Keratinocyte (primary cell): ENCODE results near the gene OPTC. TPM values are rescaled to one million over a fixed set of nuclear protein-coding genes. Genes with fewer than 3 reads are reported as not detected.

Experiments used
- DNase-seq: peaks from one replicate; pipeline ENCODE4 v3.0.0-alpha.2; 2011; ENCODE audit warnings: low read depth, missing footprints, low spot score
- FAIRE-seq: peaks from 2 replicates; lab custom pipeline; 2011; peaks lifted over from hg19 to GRCh38; lab: Jason Lieb, UNC
- H2AFZ ChIP-seq: 2 replicates; pipeline ENCODE4 v1.6.0; 2012; ENCODE audit warnings: low read length, control low read depth, inconsistent platforms; ENCODE audit not compliant: control insufficient read depth
- H3K27ac ChIP-seq: 2 replicates; pipeline ENCODE4 v1.5.1; 2011; ENCODE audit warnings: low read length; ENCODE audit not compliant: control insufficient read depth, insufficient read depth
- H3K27me3 ChIP-seq: 3 replicates; pipeline ENCODE4 v1.6.0; 2011; ENCODE audit warnings: low read length; ENCODE audit not compliant: control insufficient read depth, insufficient read depth; ENCODE audit errors: extremely low read depth
- H3K36me3 ChIP-seq, 2 experiments: 2 replicates in 1 of 2; 3 replicates in 1 of 2; pipeline ENCODE4 v1.5.1; 2011; ENCODE audit warnings: low read length in 2 of 2, mild to moderate bottlenecking in 1 of 2; ENCODE audit not compliant: control insufficient read depth in 2 of 2, insufficient read depth in 2 of 2; ENCODE audit errors: extremely low read depth in 1 of 2
- H3K4me1 ChIP-seq: 3 replicates; pipeline ENCODE4 v1.5.1; 2011; ENCODE audit warnings: low read length; ENCODE audit not compliant: control insufficient read depth, insufficient read depth; ENCODE audit errors: extremely low read depth
- H3K4me2 ChIP-seq: 3 replicates; pipeline ENCODE4 v1.6.0; 2011; ENCODE audit warnings: low read depth, low read length; ENCODE audit not compliant: control insufficient read depth, insufficient read depth; ENCODE audit errors: extremely low read depth
- H3K4me3 ChIP-seq, 3 experiments: fragments of 200-600 bp in 1 of 3; sonication (generic) in 1 of 3; 2 replicates in 2 of 3; 3 replicates in 1 of 3; pipeline ENCODE4 v1.5.1; 2011 to 2016; ENCODE audit warnings: low read length in 3 of 3, mild to moderate bottlenecking in 3 of 3, control low read depth in 2 of 3, inconsistent platforms in 1 of 3, low read depth in 1 of 3, mixed read lengths in 1 of 3, mixed run types in 1 of 3, moderate library complexity in 1 of 3; ENCODE audit not compliant: control insufficient read depth in 2 of 3, insufficient read depth in 2 of 3; ENCODE audit errors: extremely low read depth in 1 of 3
- H3K79me2 ChIP-seq: 2 replicates; pipeline ENCODE4 v1.6.0; 2012; ENCODE audit warnings: low read length; ENCODE audit not compliant: control insufficient read depth, insufficient read depth
- H3K9ac ChIP-seq: 3 replicates; pipeline ENCODE4 v1.6.0; 2011; ENCODE audit warnings: low read length; ENCODE audit not compliant: control insufficient read depth, insufficient read depth; ENCODE audit errors: extremely low read depth
- H3K9me1 ChIP-seq: 3 replicates; pipeline ENCODE4 v1.6.0; 2011; ENCODE audit warnings: low read length; ENCODE audit not compliant: control insufficient read depth, insufficient read depth; ENCODE audit errors: extremely low read depth
- H3K9me3 ChIP-seq: 2 replicates; pipeline ENCODE4 v1.5.1; 2012; ENCODE audit warnings: low read depth, low read length; ENCODE audit not compliant: control insufficient read depth
- H4K20me1 ChIP-seq: 3 replicates; pipeline ENCODE4 v1.6.0; 2011; ENCODE audit warnings: low read length; ENCODE audit not compliant: control insufficient read depth, insufficient read depth; ENCODE audit errors: extremely low read depth
- CTCF ChIP-seq, 3 experiments: IDR thresholded peaks in 1 of 3; conservative IDR thresholded peaks in 1 of 3; optimal IDR thresholded peaks in 1 of 3; 2 replicates in 2 of 3; 3 replicates in 1 of 3; pipeline versions ENCODE3 to v1.5.1; 2011; ENCODE audit warnings: low read length in 3 of 3, mild to moderate bottlenecking in 3 of 3, moderate library complexity in 2 of 3, control low read depth in 1 of 3, inconsistent platforms in 1 of 3; ENCODE audit not compliant: insufficient read depth in 2 of 3; ENCODE audit errors: extremely low read depth in 1 of 3
- EZH2 ChIP-seq: IDR thresholded peaks from one replicate; pipeline ENCODE4 v1.6.1; 2012; ENCODE audit warnings: inconsistent platforms, mild to moderate bottlenecking, low read length, moderate library complexity
- dilution Hi-C: fragments of 300-500 bp; cut with MboI; formaldehyde crosslinking; loops from one replicate; pipeline ENCODE4 v1.7.0; 2020; ENCODE audit warnings: low sequenced_read_pairs; ENCODE audit not compliant: extremely low pct_ligation_motif_present
- polyA plus RNA-seq, 5 experiments: library from polyadenylated mRNA; depleted of rRNA in 3 of 5; stranded (reverse) in 3 of 5; stranded (forward) in 1 of 5; unstranded in 1 of 5; fragments of >200 nt; gene quantifications; 1 replicate in 1 of 5; 2 replicates in 3 of 5; 3 replicates in 1 of 5; pipeline versions ENCODE4 v1.2.1 to v1.2.3, GENCODE V29; 2011 to 2012; ENCODE audit warnings: missing spikeins in 2 of 5, low read depth in 1 of 5, low replicate concordance in 1 of 5

Gene OPTC
- polyA plus RNA-seq, 1 donor (not counting 4 experiments of a cell fraction or from before 2014, with no cell fraction given), result not detected

- H3K36me3 ChIP-seq, result no peaks in the 10 kb centered on the region
- DNase-seq (no peak), FAIRE-seq (no peak)
- no peaks in the 10 kb centered on the region for H3K79me2 ChIP-seq
- no peak overlapping the region for H3K9ac ChIP-seq
- no peaks in the 10 kb centered on the region for H4K20me1 ChIP-seq
- dilution Hi-C loops, result no loop called here
- no peak overlapping the region for H3K4me2 ChIP-seq
- TF ChIP-seq CTCF (optimal IDR thresholded peaks at IDR 0.05 in 1 of 3, IDR thresholded peaks at IDR 0.05 in 1 of 3, conservative IDR thresholded peaks at IDR 0.05 in 1 of 3; ENCODE audit: extremely low read depth in 1 of 3, insufficient read depth in 2 of 3, low read length in 3 of 3), result no peak
- TF ChIP-seq EZH2, result no peak
- H3K4me1 ChIP-seq, result peaks cover 14% of the 10 kb centered on the region
- no peak overlapping the region for H3K4me3 ChIP-seq
- no peaks in the 10 kb centered on the region for H3K9me1 ChIP-seq
- no peaks in the 10 kb centered on the region for H3K27me3 ChIP-seq
- no peak overlapping the region for H3K27ac ChIP-seq
- no peaks in the 10 kb centered on the region for H3K9me3 ChIP-seq
- H2AFZ ChIP-seq, result no peak overlapping the region
Measured at GRCh38 chr1:203528063-203528462, 34.1 kb downstream of the OPTC start.

GRCh38 chr1:203528976-203529835, 35.3 kb downstream of the OPTC start:
- Histone ChIP-seq H3K9me1 (no peaks in the 10 kb centered on the region), H3K79me2 (no peaks in the 10 kb centered on the region), H3K27ac (no peak overlapping the region), H3K9ac (no peak overlapping the region), H3K4me3 (no peak overlapping the region), H3K36me3 (no peaks in the 10 kb centered on the region), H3K9me3 (no peaks in the 10 kb centered on the region), H3K4me1 (peaks cover 20% of the 10 kb centered on the region), H4K20me1 (no peaks in the 10 kb centered on the region), H3K27me3 (no peaks in the 10 kb centered on the region), H2AFZ (no peak overlapping the region), H3K4me2 (no peak overlapping the region)
- FAIRE-seq (no peak), DNase-seq (no peak)
- dilution Hi-C loops, result no loop called here
- TF ChIP-seq CTCF (optimal IDR thresholded peaks at IDR 0.05 in 1 of 3, IDR thresholded peaks at IDR 0.05 in 1 of 3, conservative IDR thresholded peaks at IDR 0.05 in 1 of 3; ENCODE audit: extremely low read depth in 1 of 3, insufficient read depth in 2 of 3, low read length in 3 of 3) (no peak), EZH2 (no peak)
